Activated CD8-positive, alpha-beta memory T cell treated with anti-CD3 and anti-CD28 coated beads, Interleukin-2, amount 50 U/mL, for 1 hour (primary cell): ENCODE results near the gene PDPN.

ENCODE experiments used
- DNase-seq: peaks from one replicate; pipeline ENCODE4 v3.0.0-alpha.2; 2020; ENCODE audit errors: extremely low read depth

Gene PDPN

GRCh38 chr1:13617773-13618172, 34.1 kb downstream of the PDPN start:
- DNase-seq = no peak

GRCh38 chr1:13618483-13618882, 34.9 kb downstream of the PDPN start:
- DNase-seq = no peak

DNA sequence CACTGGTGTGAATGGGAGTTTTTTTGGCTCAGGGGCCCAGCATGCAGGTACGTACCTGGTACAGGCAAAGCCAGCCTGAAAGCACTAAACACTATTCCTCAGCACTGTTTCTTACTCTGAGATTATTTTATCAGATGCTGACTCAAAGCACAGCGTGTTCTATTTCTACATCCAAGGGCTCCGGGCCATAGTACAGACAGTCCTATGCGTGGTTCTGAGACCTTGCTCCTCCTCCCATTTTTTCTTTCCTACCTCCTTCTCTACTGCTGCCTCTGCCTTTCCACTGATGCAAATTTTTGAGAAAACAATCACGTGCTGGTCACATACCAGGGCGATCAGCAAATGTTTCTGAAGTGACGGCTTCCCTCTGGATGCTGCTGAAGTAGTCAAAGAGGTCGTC, 36.3 kb downstream of the PDPN start:
- no peak for DNase-seq

DNA sequence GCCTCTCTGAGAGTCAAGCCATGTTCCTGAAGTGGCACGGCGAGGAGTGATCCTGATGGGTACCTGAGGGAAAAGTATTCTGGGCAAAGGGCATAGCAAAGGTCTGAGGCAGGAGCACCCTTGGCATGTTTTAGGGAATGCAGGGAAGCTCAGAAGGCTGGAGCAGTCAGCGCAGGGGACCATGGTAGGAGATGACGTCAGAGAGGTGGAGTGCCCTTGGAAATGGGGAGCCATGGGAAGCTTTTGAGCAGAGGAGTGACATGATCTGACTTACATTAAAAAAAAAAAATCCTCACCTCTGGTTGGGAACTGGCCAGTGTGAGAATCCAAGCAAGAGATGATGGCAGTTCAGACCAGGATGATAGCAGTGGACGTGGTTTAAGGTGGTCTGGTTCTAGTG, 37.2 kb downstream of the PDPN start:
- no peak for DNase-seq

DNA sequence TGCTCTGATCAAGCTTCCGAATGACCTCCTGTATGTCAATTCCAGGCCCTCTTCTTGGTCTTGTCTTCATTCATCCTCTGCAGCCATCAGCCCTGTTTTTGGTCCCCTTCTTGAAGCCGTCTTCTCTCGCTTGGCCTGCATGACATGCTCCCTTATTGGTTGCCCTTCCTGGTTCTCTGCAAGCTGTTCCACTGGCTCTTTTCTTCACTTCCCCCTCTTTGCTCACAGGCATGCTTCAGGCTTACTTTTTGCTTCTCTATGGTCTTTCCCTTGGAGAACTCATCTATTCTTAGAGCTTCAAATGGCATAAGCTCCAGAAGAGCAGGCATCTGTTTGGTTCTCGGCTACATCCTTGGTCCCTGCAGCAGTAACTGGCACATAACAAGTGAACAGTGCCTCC, 38.8 kb downstream of the PDPN start:
- no peak for DNase-seq

DNA sequence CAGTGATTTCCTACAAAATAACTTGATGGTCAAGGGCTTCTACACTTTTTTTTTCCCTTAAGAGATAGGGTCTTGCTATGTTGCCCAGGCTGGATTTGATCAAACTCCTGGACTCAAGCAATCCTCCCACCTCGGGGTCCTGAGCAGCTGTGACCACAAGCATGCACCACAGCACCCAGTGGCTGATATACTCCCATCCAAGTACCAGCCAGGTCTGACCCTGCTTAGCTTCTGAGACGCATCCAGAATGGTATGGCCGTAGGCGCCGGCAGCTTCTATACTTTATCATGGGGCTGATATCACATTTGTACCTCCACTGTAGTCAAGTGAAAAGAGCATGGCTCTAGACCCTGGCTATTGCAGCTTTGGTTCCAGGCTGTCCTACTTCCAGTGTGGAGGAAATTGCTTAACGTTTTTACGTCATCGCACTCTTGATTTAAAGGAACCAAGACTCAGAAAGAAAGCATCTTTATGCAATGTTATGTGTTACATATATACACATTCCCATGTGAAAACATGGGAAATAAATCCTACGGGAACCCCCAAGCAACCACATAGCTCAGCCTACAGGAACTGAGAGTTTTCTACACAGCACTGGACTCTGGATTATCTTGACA, 39.5 kb downstream of the PDPN start:
- DNase-seq = no peak

DNA sequence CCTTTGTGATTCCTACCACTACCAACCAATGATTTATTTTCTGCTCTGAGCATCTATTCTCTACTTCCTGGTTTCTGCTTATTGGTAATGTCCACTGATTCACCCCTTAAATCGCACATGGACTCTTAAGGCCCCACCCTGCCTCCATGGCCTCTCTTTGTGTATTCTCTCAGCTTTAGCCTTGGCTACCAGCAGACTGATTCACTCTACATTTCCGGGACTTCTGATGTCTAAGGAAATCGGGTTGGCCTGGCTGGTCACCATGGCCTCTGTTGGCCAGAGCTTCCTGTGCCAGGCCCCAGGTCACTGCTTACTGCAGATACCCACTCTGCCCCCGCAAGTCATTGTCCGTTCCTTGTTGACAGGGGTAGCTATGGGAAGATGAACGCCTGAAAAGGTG, 40.9 kb downstream of the PDPN start:
- no peak for DNase-seq

GRCh38 chr1:13627127-13627526, 43.5 kb downstream of the PDPN start:
- DNase-seq = no peak

GRCh38 chr1:13628218-13628617, 44.6 kb downstream of the PDPN start:
- DNase-seq = no peak

DNA sequence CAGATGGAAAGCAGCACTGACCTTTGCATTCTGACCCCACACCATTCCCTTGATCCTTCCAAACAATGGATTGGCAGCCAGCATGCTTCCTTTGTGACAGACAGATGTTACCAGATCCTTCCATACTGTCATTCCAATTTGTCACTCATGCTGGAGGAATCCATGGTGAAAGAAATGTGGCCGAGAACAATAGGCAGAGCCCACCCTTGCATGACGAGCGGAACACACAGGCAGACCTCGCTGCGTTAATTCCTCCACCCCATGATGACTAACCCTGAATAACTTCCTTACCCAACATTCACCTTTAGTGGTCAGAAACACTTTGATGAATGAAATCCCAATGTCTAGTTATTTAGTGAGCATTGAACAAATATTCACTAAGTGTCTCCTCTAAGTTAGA, 45.1 kb downstream of the PDPN start:
- DNase-seq = no peak

- DNase-seq = no peak
Measured at GRCh38 chr1:13642306-13643004, 58.8 kb downstream of the PDPN start.

DNA sequence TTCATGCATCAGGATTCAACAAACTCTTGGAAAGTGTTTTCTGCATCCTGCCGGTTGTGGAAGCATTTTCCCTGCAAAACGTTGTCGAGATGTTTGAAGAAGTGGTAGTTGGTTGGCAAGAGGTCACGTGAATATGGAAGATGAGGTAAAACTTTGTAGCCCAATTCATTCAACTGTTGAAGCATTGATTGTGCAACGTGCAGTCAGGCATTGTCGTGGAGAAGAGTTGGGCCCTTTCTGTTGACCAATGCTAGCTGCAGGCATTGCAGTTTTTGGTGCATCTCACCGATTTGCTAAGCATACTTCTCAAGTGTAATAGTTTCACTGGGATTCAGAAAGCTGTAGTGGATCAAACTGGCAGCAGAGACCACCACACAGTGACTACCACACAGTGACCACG, 59.4 kb downstream of the PDPN start:
- no peak for DNase-seq

DNA sequence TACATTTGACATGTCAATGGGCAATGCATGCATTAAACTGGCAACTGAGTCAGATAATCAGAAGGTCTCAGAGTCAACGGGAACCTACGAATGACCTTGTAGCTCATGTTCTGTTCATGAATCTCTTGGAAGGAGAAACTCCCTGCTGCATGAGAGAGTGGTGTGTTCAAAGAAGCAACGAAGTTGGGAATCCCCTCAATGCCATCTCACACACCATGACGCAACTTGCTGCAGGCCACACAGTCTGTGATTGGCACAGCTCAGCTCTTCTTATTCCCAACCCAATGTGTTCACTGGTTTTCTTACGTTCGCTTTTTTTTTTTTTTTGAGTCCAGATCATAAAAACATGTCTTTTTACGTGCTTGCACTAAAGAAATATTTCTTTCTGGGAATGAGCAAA, 62.9 kb downstream of the PDPN start:
- no peak for DNase-seq

- no peak for DNase-seq
Measured at GRCh38 chr1:13651279-13651678, 67.6 kb downstream of the PDPN start.

GRCh38 chr1:13652238-13652637, 68.6 kb downstream of the PDPN start:
- no peak for DNase-seq

GRCh38 chr1:13661539-13661938, 77.9 kb downstream of the PDPN start:
- no peak for DNase-seq

DNA sequence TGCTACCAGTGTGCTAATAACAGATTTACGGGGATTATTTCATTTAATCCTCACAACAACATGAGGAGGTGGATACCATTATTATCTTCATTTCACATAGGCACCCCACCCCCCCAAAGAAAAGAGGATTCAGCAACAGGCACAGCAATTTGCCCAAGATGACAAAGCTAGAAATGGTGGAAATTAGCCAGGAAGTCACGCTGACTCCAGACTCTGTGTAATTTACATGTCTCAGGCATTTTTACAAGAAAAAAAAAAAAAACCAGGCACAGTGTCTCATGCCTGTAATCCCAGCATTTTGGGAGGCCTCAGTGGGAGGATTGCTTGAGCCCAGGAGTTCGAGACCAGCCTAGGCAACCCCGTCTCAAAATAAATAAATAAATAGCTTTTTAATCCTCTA, 78.9 kb downstream of the PDPN start:
- DNase-seq = no peak

DNA sequence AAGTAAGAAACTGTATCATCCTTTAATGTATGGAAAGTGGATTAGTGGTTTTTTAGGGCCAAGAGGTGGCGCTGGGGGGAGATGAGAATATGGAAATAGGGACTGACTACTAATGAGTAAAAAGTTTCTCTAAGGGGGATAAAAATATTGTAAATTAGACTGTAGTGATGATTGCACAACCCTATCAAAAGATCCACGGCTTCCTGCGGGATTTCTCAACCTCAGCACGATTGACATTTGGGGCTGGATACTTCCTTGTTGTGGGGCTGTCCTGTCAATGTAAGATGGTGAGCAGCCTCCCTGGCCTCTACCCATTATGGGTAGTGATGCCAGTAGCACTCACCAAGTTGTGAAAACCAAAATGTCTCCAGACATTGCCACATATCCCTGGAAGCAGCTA, 80.3 kb downstream of the PDPN start:
- no peak for DNase-seq

DNA sequence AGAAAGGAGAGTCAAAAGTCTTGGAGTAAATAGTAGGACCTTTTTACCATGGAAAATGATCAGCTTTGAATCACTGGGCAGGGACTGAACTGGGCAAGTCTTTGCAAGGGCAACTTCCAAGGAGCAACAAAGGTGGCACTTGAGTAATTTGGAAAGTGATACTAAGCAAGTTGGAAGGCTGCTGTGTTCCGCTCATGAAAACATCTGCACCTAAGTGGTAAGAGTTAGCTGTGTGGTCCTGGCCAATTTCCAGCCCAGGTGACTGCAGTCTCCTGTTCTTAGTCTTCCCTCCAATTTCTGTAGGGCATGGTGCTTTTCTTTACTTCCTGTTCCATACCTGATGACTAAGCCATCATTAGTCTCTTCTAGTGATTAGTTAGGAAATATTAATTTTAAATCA, 80.8 kb downstream of the PDPN start:
- DNase-seq = no peak

- no peak for DNase-seq
Measured at GRCh38 chr1:13666317-13666716, 82.7 kb downstream of the PDPN start.
